IPS-20b (cell line): ENCODE data around the gene ANKS6.

Source experiments
- H3K27ac ChIP-seq: one replicate; pipeline ENCODE4 v1.5.1; 2013; ENCODE audit warnings: low read length
- H3K27me3 ChIP-seq: 2 replicates; pipeline ENCODE4 v1.6.1; 2013; ENCODE audit warnings: mild to moderate bottlenecking, low read length, inconsistent platforms; ENCODE audit not compliant: insufficient read depth
- H3K36me3 ChIP-seq: 2 replicates; pipeline ENCODE4 v1.6.1; 2013; ENCODE audit warnings: low read depth, mild to moderate bottlenecking, inconsistent platforms, low read length, moderate library complexity; ENCODE audit not compliant: insufficient read depth
- H3K4me1 ChIP-seq: 2 replicates; pipeline ENCODE4 v1.6.1; 2013; ENCODE audit warnings: mild to moderate bottlenecking, control low read depth, inconsistent platforms, low read length, moderate library complexity; ENCODE audit not compliant: insufficient read depth
- H3K4me3 ChIP-seq: 2 replicates; pipeline ENCODE4 v1.5.1; 2013; ENCODE audit warnings: mild to moderate bottlenecking, low read length, inconsistent platforms
- H3K9ac ChIP-seq: 2 replicates; pipeline ENCODE4 v1.6.1; 2013; ENCODE audit warnings: low read depth, mild to moderate bottlenecking, inconsistent platforms, low read length, moderate library complexity
- H3K9me3 ChIP-seq: 2 replicates; pipeline ENCODE4 v1.6.1; 2013; ENCODE audit warnings: mild to moderate bottlenecking, low read depth, low read length, inconsistent platforms; ENCODE audit not compliant: insufficient read depth

Gene ANKS6

GRCh38 chr9:98789483-98790133 lies 6.7 kb downstream of the ANKS6 start:
- Histone ChIP-seq H3K27ac (no peak overlapping the region), H3K4me3 (no peak overlapping the region), H3K4me1 (peaks cover 15% of the 10 kb centered on the region; the same call in 1 of the 2 replicates), H3K36me3 (peaks cover 21% of the 10 kb centered on the region), H3K9me3 (no peaks in the 10 kb centered on the region), H3K27me3 (no peaks in the 10 kb centered on the region), H3K9ac (no peak overlapping the region)

GRCh38 chr9:98787766-98788335 lies 8.5 kb downstream of the ANKS6 start:
- Histone ChIP-seq H3K4me3 (no peak overlapping the region), H3K36me3 (peaks cover 37% of the 10 kb centered on the region), H3K9ac (no peak overlapping the region)

GRCh38 chr9:98786750-98787510 lies 9.4 kb downstream of the ANKS6 start:
- Histone ChIP-seq H3K9me3 (no peaks in the 10 kb centered on the region), H3K4me3 (no peak overlapping the region), H3K27me3 (no peaks in the 10 kb centered on the region), H3K27ac (no peak overlapping the region), H3K4me1 (peaks cover 8% of the 10 kb centered on the region; the same call in 1 of the 2 replicates), H3K9ac (no peak overlapping the region), H3K36me3 (peaks cover 46% of the 10 kb centered on the region)

More at GRCh38 chr9:98787766-98788335, 8.5 kb downstream of the ANKS6 start:
- H3K4me1 ChIP-seq: peaks cover 15% of the 10 kb centered on the region; the same call in 1 of the 2 replicates
- no peaks in the 10 kb centered on the region for H3K9me3 ChIP-seq
- no peak overlapping the region for H3K27ac ChIP-seq
- H3K27me3 ChIP-seq: no peaks in the 10 kb centered on the region

- Histone ChIP-seq H3K36me3 (peaks cover 61% of the 10 kb centered on the region), H3K4me1 (no peaks in the 10 kb centered on the region), H3K27ac (no peak overlapping the region), H3K9ac (no peak overlapping the region), H3K4me3 (no peak overlapping the region), H3K9me3 (no peaks in the 10 kb centered on the region), H3K27me3 (no peaks in the 10 kb centered on the region)
Observed at GRCh38 chr9:98784831-98785806, 11.2 kb downstream of the ANKS6 start.

GRCh38 chr9:98783518-98784226 lies 12.7 kb downstream of the ANKS6 start:
- Histone ChIP-seq H3K4me1 (no peaks in the 10 kb centered on the region), H3K9ac (no peak overlapping the region), H3K27me3 (no peaks in the 10 kb centered on the region), H3K36me3 (peaks cover 48% of the 10 kb centered on the region), H3K9me3 (no peaks in the 10 kb centered on the region), H3K4me3 (no peak overlapping the region), H3K27ac (no peak overlapping the region)

GRCh38 chr9:98781588-98782383 lies 14.6 kb downstream of the ANKS6 start:
- Histone ChIP-seq H3K9me3 (no peaks in the 10 kb centered on the region), H3K4me3 (no peak overlapping the region), H3K27me3 (no peaks in the 10 kb centered on the region), H3K36me3 (peaks cover 53% of the 10 kb centered on the region), H3K9ac (no peak overlapping the region), H3K4me1 (no peaks in the 10 kb centered on the region), H3K27ac (no peak overlapping the region)

GRCh38 chr9:98780059-98780749 lies 16.2 kb downstream of the ANKS6 start:
- Histone ChIP-seq H3K27ac (no peak overlapping the region), H3K27me3 (no peaks in the 10 kb centered on the region), H3K4me3 (no peak overlapping the region), H3K36me3 (peaks cover 57% of the 10 kb centered on the region), H3K9me3 (no peaks in the 10 kb centered on the region), H3K9ac (no peak overlapping the region), H3K4me1 (no peaks in the 10 kb centered on the region)

- H3K9me3 ChIP-seq: no peaks in the 10 kb centered on the region
- H3K36me3 ChIP-seq: peaks cover 54% of the 10 kb centered on the region
- no peak overlapping the region for H3K27ac ChIP-seq
- H3K4me3 ChIP-seq: no peak overlapping the region
- H3K9ac ChIP-seq: no peak overlapping the region
- no peaks in the 10 kb centered on the region for H3K27me3 ChIP-seq
- H3K4me1 ChIP-seq: no peaks in the 10 kb centered on the region
Observed at GRCh38 chr9:98778711-98779530, 17.4 kb downstream of the ANKS6 start.

- Histone ChIP-seq H3K4me1 (no peaks in the 10 kb centered on the region), H3K4me3 (no peak overlapping the region), H3K27me3 (no peaks in the 10 kb centered on the region), H3K36me3 (peaks cover 56% of the 10 kb centered on the region), H3K27ac (no peak overlapping the region), H3K9me3 (no peaks in the 10 kb centered on the region), H3K9ac (no peak overlapping the region)
Observed at GRCh38 chr9:98778251-98778650, 18.1 kb downstream of the ANKS6 start.
